Activated CD4-positive, alpha-beta T cell treated with anti-CD3 and anti-CD28 coated beads, Interleukin-2, amount 10 ng/mL, durations not matched to agents 7 days and 5 days (primary cell): ENCODE data around the gene STON2. TPM values are rescaled to one million over a fixed set of nuclear protein-coding genes. Genes with fewer than 3 reads are reported as not detected.

Source experiments
- CTCF ChIA-PET: fragments of 350-600 bp; sonication (Branson Sonifier 250); formaldehyde crosslinking; loops from one replicate; lab custom pipeline; 2021; ENCODE audit warnings: antibody characterized with exemption; lab: Charles Lee
- POLR2A ChIA-PET: fragments of 350-600 bp; sonication (Branson Sonifier 250); formaldehyde crosslinking; loops from one replicate; lab custom pipeline; 2021; ENCODE audit warnings: antibody characterized with exemption; lab: Charles Lee
- DNase-seq: peaks from one replicate; pipeline ENCODE4 v3.0.0-alpha.2; 2020
- H3K27ac Mint-ChIP-seq: one replicate; pipeline ENCODE4 v1.8.0; 2021; ENCODE audit warnings: mild to moderate bottlenecking, moderate library complexity, mixed read lengths
- H3K27me3 Mint-ChIP-seq: one replicate; pipeline ENCODE4 v1.8.0; 2021; ENCODE audit warnings: mixed read lengths
- H3K36me3 Mint-ChIP-seq: one replicate; pipeline ENCODE4 v1.8.0; 2021; ENCODE audit warnings: low read depth, mixed read lengths
- H3K4me1 Mint-ChIP-seq: one replicate; pipeline ENCODE4 v1.8.0; 2021; ENCODE audit warnings: mixed read lengths
- H3K4me3 Mint-ChIP-seq: one replicate; pipeline ENCODE4 v1.8.0; 2021; ENCODE audit warnings: mild to moderate bottlenecking, moderate library complexity, mixed read lengths
- H3K9me3 Mint-ChIP-seq: one replicate; pipeline ENCODE4 v1.8.0; 2021; ENCODE audit warnings: mixed read lengths
- total RNA-seq, 2 experiments: library from RNA; stranded (reverse); gene quantifications; one replicate each; pipeline ENCODE4 v1.2.3, GENCODE V29; 2021

Gene STON2
- total RNA-seq, 2 experiments from 2014 or later: 0.72 to 1.1 TPM

GRCh38 chr14:81337073-81337472 is 63.1 kb downstream of the STON2 start:
- Mint-ChIP-seq H3K4me1 (no peaks in the 10 kb centered on the region), H3K27me3 (peaks cover 9% of the 10 kb centered on the region), H3K36me3 (no peaks in the 10 kb centered on the region), H3K27ac (no peak overlapping the region), H3K4me3 (no peak overlapping the region), H3K9me3 (no peaks in the 10 kb centered on the region)
- POLR2A ChIA-PET: no interaction called here
- no peak for DNase-seq
- CTCF ChIA-PET: interaction anchor here (1.5 kb wide), 1 partner anchor 17 kb away, joined by 3 read pairs; no protein-coding TSS in a partner anchor

GRCh38 chr14:81336009-81336408 is 64.1 kb downstream of the STON2 start:
- ChIA-PET CTCF (no interaction called here), POLR2A (no interaction called here)
- Mint-ChIP-seq H3K4me1 (no peaks in the 10 kb centered on the region), H3K27me3 (peaks cover 9% of the 10 kb centered on the region), H3K4me3 (no peak overlapping the region), H3K36me3 (no peaks in the 10 kb centered on the region), H3K27ac (no peak overlapping the region), H3K9me3 (no peaks in the 10 kb centered on the region)
- no peak for DNase-seq

GRCh38 chr14:81332725-81333124 is 67.4 kb downstream of the STON2 start:
- Mint-ChIP-seq H3K36me3 (no peaks in the 10 kb centered on the region), H3K9me3 (no peaks in the 10 kb centered on the region), H3K27me3 (peaks cover 7% of the 10 kb centered on the region), H3K4me1 (no peaks in the 10 kb centered on the region), H3K27ac (no peak overlapping the region), H3K4me3 (no peak overlapping the region)
- ChIA-PET CTCF (no interaction called here), POLR2A (no interaction called here)
- DNase-seq: no peak

GRCh38 chr14:81331229-81332021 is 68.7 kb downstream of the STON2 start:
- H3K4me1 Mint-ChIP-seq: no peaks in the 10 kb centered on the region
- no peak for DNase-seq
- H3K9me3 Mint-ChIP-seq: no peaks in the 10 kb centered on the region
- ChIA-PET POLR2A (no interaction called here), CTCF (no interaction called here)
- peaks cover 3% of the 10 kb centered on the region for H3K27me3 Mint-ChIP-seq
- no peak overlapping the region for H3K27ac Mint-ChIP-seq
- no peaks in the 10 kb centered on the region for H3K36me3 Mint-ChIP-seq
- no peak overlapping the region for H3K4me3 Mint-ChIP-seq

GRCh38 chr14:81330619-81331122 is 69.5 kb downstream of the STON2 start:
- POLR2A ChIA-PET: no interaction called here
- Mint-ChIP-seq H3K4me1 (no peaks in the 10 kb centered on the region), H3K27ac (no peak overlapping the region), H3K4me3 (no peak overlapping the region), H3K36me3 (no peaks in the 10 kb centered on the region), H3K27me3 (peaks cover 6% of the 10 kb centered on the region), H3K9me3 (no peaks in the 10 kb centered on the region)
- DNase-seq: no peak
- CTCF ChIA-PET: no interaction called here

GRCh38 chr14:81329640-81330381 is 70.3 kb downstream of the STON2 start:
- no peak for DNase-seq

GRCh38 chr14:81326451-81326850 is 73.7 kb downstream of the STON2 start:
- no peak overlapping the region for H3K4me3 Mint-ChIP-seq
- no peaks in the 10 kb centered on the region for H3K4me1 Mint-ChIP-seq
- H3K36me3 Mint-ChIP-seq: no peaks in the 10 kb centered on the region
- DNase-seq: no peak
- H3K27ac Mint-ChIP-seq: no peak overlapping the region
- CTCF ChIA-PET: interaction anchor here (0.6 kb wide), 2 partner anchors 807 to 1740 kb away, joined by 3 read pairs; no protein-coding TSS in a partner anchor
- no peaks in the 10 kb centered on the region for H3K9me3 Mint-ChIP-seq
- H3K27me3 Mint-ChIP-seq: peaks cover 6% of the 10 kb centered on the region
- POLR2A ChIA-PET: no interaction called here

More at GRCh38 chr14:81329640-81330381, 70.3 kb downstream of the STON2 start:
- H3K4me1 Mint-ChIP-seq: no peaks in the 10 kb centered on the region
- CTCF ChIA-PET: no interaction called here
- no peaks in the 10 kb centered on the region for H3K36me3 Mint-ChIP-seq
- no peaks in the 10 kb centered on the region for H3K9me3 Mint-ChIP-seq
- POLR2A ChIA-PET: no interaction called here
- H3K4me3 Mint-ChIP-seq: no peak overlapping the region
- no peak overlapping the region for H3K27ac Mint-ChIP-seq
- H3K27me3 Mint-ChIP-seq: peaks cover 9% of the 10 kb centered on the region

- Mint-ChIP-seq H3K36me3 (no peaks in the 10 kb centered on the region), H3K27me3 (peaks cover 6% of the 10 kb centered on the region), H3K4me3 (no peak overlapping the region), H3K9me3 (no peaks in the 10 kb centered on the region), H3K27ac (no peak overlapping the region), H3K4me1 (no peaks in the 10 kb centered on the region)
- ChIA-PET POLR2A (no interaction called here), CTCF (no interaction called here)
- DNase-seq: no peak
These were observed 76.1 kb downstream of the STON2 start for GRCh38 chr14:81324011-81324410.

- H3K4me1 Mint-ChIP-seq: no peaks in the 10 kb centered on the region
- H3K36me3 Mint-ChIP-seq: no peaks in the 10 kb centered on the region
- CTCF ChIA-PET: no interaction called here
- POLR2A ChIA-PET: no interaction called here
- H3K27me3 Mint-ChIP-seq: peaks cover 6% of the 10 kb centered on the region
- DNase-seq: no peak
- H3K4me3 Mint-ChIP-seq: no peak overlapping the region
- H3K9me3 Mint-ChIP-seq: no peaks in the 10 kb centered on the region
- H3K27ac Mint-ChIP-seq: no peak overlapping the region
These were observed 77.0 kb downstream of the STON2 start for GRCh38 chr14:81323093-81323492.

- no peak for DNase-seq
- Mint-ChIP-seq H3K27ac (no peak overlapping the region), H3K4me3 (no peak overlapping the region), H3K9me3 (no peaks in the 10 kb centered on the region), H3K27me3 (no peaks in the 10 kb centered on the region), H3K36me3 (no peaks in the 10 kb centered on the region), H3K4me1 (no peaks in the 10 kb centered on the region)
- POLR2A ChIA-PET: no interaction called here
- CTCF ChIA-PET: interaction anchor here (1.0 to 1.5 kb wide), 2 partner anchors 17 to 51 kb away, joined by 3 read pairs; no protein-coding TSS in a partner anchor
These were observed 80.2 kb downstream of the STON2 start for GRCh38 chr14:81319946-81320345.

- no peak overlapping the region for H3K27ac Mint-ChIP-seq
- H3K9me3 Mint-ChIP-seq: no peaks in the 10 kb centered on the region
- no peaks in the 10 kb centered on the region for H3K36me3 Mint-ChIP-seq
- no peaks in the 10 kb centered on the region for H3K27me3 Mint-ChIP-seq
- POLR2A ChIA-PET: no interaction called here
- no peak for DNase-seq
- H3K4me3 Mint-ChIP-seq: no peak overlapping the region
- no peaks in the 10 kb centered on the region for H3K4me1 Mint-ChIP-seq
- CTCF ChIA-PET: no interaction called here
These were observed 80.8 kb downstream of the STON2 start for GRCh38 chr14:81319314-81319713.

- Mint-ChIP-seq H3K27ac (no peak overlapping the region), H3K4me1 (no peaks in the 10 kb centered on the region), H3K9me3 (no peaks in the 10 kb centered on the region), H3K4me3 (no peak overlapping the region), H3K36me3 (no peaks in the 10 kb centered on the region), H3K27me3 (no peaks in the 10 kb centered on the region)
- no peak for DNase-seq
- CTCF ChIA-PET: no interaction called here
- POLR2A ChIA-PET: no interaction called here
These were observed 84.8 kb downstream of the STON2 start for GRCh38 chr14:81315341-81315740.
